AG09309 (cell line): ENCODE data around the gene ADAMTS17.

Source experiments
- DNase-seq: peaks from one replicate; pipeline ENCODE4 v3.0.0-alpha.2; 2010; ENCODE audit warnings: low read depth
- H3K4me3 ChIP-seq: 2 replicates; pipeline ENCODE4 v1.5.1; 2011; ENCODE audit warnings: mild to moderate bottlenecking, low read depth, low read length, moderate library complexity; ENCODE audit not compliant: control insufficient read depth
- CTCF ChIP-seq: IDR thresholded peaks from 2 replicates; pipeline ENCODE4 v1.5.1; 2011; ENCODE audit warnings: mild to moderate bottlenecking, low read depth, low read length, inconsistent platforms; ENCODE audit not compliant: insufficient read depth, control insufficient read depth; ENCODE audit errors: missing control alignments

ADAMTS17 gene

GRCh38 chr15:100373120-100373896 lies 31.5 kb upstream of the ADAMTS17 start:
- no peak for DNase-seq
- no peak for TF ChIP-seq CTCF
- no peak overlapping the region for H3K4me3 ChIP-seq

GRCh38 chr15:100372739-100373119 lies 31.0 kb upstream of the ADAMTS17 start:
- no peak for DNase-seq

GRCh38 chr15:100355342-100355741 lies 13.6 kb upstream of the ADAMTS17 start:
- H3K4me3 ChIP-seq: no peak overlapping the region
- DNase-seq: no peak
- TF ChIP-seq CTCF: no peak

More at GRCh38 chr15:100372739-100373119, 31.0 kb upstream of the ADAMTS17 start:
- no peak for TF ChIP-seq CTCF
- H3K4me3 ChIP-seq: no peak overlapping the region

GRCh38 chr15:100353449-100353848 lies 11.7 kb upstream of the ADAMTS17 start:
- no peak for DNase-seq
- no peak overlapping the region for H3K4me3 ChIP-seq
- TF ChIP-seq CTCF: no peak

GRCh38 chr15:100350434-100351226 lies 8.9 kb upstream of the ADAMTS17 start:
- no peak for DNase-seq
- no peak for TF ChIP-seq CTCF
- peak overlapping the region; percentile 78; the same call in 1 of the 2 replicates for H3K4me3 ChIP-seq

GRCh38 chr15:100349696-100350433 lies 8.1 kb upstream of the ADAMTS17 start:
- peak; percentile 95 for TF ChIP-seq CTCF
- peak overlapping the region; percentile 78 for H3K4me3 ChIP-seq
- peak; percentile 41 for DNase-seq
